PFSK-1 (cell line): Measurements from ENCODE around the gene PHYHD1.

Experiments
- FOXP2 ChIP-seq: optimal IDR thresholded peaks from 2 replicates; pipeline ENCODE3; 2011; ENCODE audit warnings: borderline replicate concordance, control low read depth, inconsistent platforms; ENCODE audit not compliant: insufficient read depth; ENCODE audit errors: extremely low read length, extremely low read depth
- POLR2AphosphoS5 ChIP-seq: IDR thresholded peaks from 2 replicates; pipeline ENCODE4 v1.6.1; 2012; ENCODE audit warnings: low read depth, mild to moderate bottlenecking, control low read depth, low read length, moderate library complexity
- REST ChIP-seq, 2 experiments: IDR thresholded peaks; 2 replicates each; pipeline versions ENCODE4 v1.6.1 to v1.8.0; 2011 to 2012; ENCODE audit warnings: low read depth in 2 of 2, low read length in 2 of 2, control low read depth in 1 of 2, inconsistent platforms in 1 of 2, mild to moderate bottlenecking in 1 of 2, moderate library complexity in 1 of 2; ENCODE audit not compliant: insufficient read depth in 1 of 2
- SIN3A ChIP-seq: IDR thresholded peaks from 2 replicates; pipeline ENCODE4 v1.6.1; 2012; ENCODE audit warnings: mild to moderate bottlenecking, low read length, moderate library complexity, borderline replicate concordance; ENCODE audit not compliant: insufficient read depth
- TAF1 ChIP-seq: IDR thresholded peaks from 2 replicates; pipeline ENCODE4 v1.6.1; 2012; ENCODE audit warnings: low read length, control low read depth, borderline replicate concordance; ENCODE audit not compliant: insufficient read depth

The PHYHD1 gene

GRCh38 chr9:128940946-128941755, 20.4 kb downstream of the PHYHD1 start:
- no peak for TF ChIP-seq POLR2AphosphoS5
- TF ChIP-seq TAF1 = no peak
- TF ChIP-seq REST (IDR thresholded peaks at IDR 0.05; ENCODE audit: insufficient read depth in 1 of 2, low read depth in 2 of 2, low read length in 2 of 2) = no peak
- no peak for TF ChIP-seq FOXP2
- TF ChIP-seq SIN3A = no peak

GRCh38 chr9:128943832-128944620, 23.2 kb downstream of the PHYHD1 start:
- no peak for TF ChIP-seq SIN3A
- TF ChIP-seq REST (IDR thresholded peaks at IDR 0.05; ENCODE audit: insufficient read depth in 1 of 2, low read depth in 2 of 2, low read length in 2 of 2) = no peak
- TF ChIP-seq TAF1 = no peak
- TF ChIP-seq FOXP2 = no peak
- TF ChIP-seq POLR2AphosphoS5 = no peak

GRCh38 chr9:128945798-128946501, 25.2 kb downstream of the PHYHD1 start:
- TF ChIP-seq FOXP2 = no peak
- no peak for TF ChIP-seq REST (IDR thresholded peaks at IDR 0.05; ENCODE audit: insufficient read depth in 1 of 2, low read depth in 2 of 2, low read length in 2 of 2)
- no peak for TF ChIP-seq TAF1
- no peak for TF ChIP-seq SIN3A
- TF ChIP-seq POLR2AphosphoS5 = no peak

GRCh38 chr9:128946571-128947276, 25.9 kb downstream of the PHYHD1 start:
- TF ChIP-seq REST (IDR thresholded peaks at IDR 0.05; ENCODE audit: insufficient read depth in 1 of 2, low read depth in 2 of 2, low read length in 2 of 2) (no peak), POLR2AphosphoS5 (no peak), FOXP2 (no peak), SIN3A (no peak), TAF1 (no peak)
